ENCODE measurements around the gene BAHCC1.

Gene BAHCC1

GRCh38 chr17:81347437-81347836 lies 47.8 kb upstream of the BAHCC1 start:
- WGBS, 2 donors (ENCODE audit: extremely low coverage in 2 of 2, insufficient read length in 2 of 2, insufficient replicate concordance in 1 of 2): no CpG with 5 or more reads among the region's 4 CpGs
- no peak overlapping the region for H3K4me3 ChIP-seq (ENCODE audit: low read length in 2 of 2)
- no peak overlapping the region for H3K4me2 ChIP-seq (ENCODE audit: insufficient read depth, low read length, poor library complexity, severe bottlenecking)
- H3K4me1 ChIP-seq (ENCODE audit: control insufficient read depth in 2 of 2, insufficient read depth in 1 of 2, low read depth in 1 of 2, low read length in 2 of 2): peaks cover 6 to 23% of the 10 kb centered on the region in 2 donors
- no peak overlapping the region for H3K23ac ChIP-seq (ENCODE audit: low read depth, low read length, poor library complexity)
- H3K36me3 ChIP-seq (replicated peaks in 1 of 2; ENCODE audit: control insufficient read depth in 2 of 2, insufficient read depth in 2 of 2, low read length in 2 of 2): peaks cover 0 to 6% of the 10 kb centered on the region in 2 donors
- H3K27me3 ChIP-seq (ENCODE audit: control insufficient read depth in 3 of 3, insufficient read depth in 3 of 3, low read depth in 1 of 3, low read length in 3 of 3): peaks cover 0 to 15% (median 0%) of the 10 kb centered on the region in 3 experiments
- H4K91ac ChIP-seq (ENCODE audit: low read depth, low read length, poor library complexity): no peak overlapping the region
- H3K18ac ChIP-seq (ENCODE audit: low read length): no peak overlapping the region
- no peak for DNase-seq (ENCODE audit: low spot score)
- no peak overlapping the region for H3K27ac ChIP-seq (replicated peaks; ENCODE audit: low read length)
- no peaks in the 10 kb centered on the region for H3K9me3 ChIP-seq (replicated peaks in 1 of 2; ENCODE audit: control insufficient read depth in 2 of 2, insufficient read depth in 1 of 2, low read depth in 1 of 2, low read length in 2 of 2)
- no peak overlapping the region for H2BK15ac ChIP-seq (ENCODE audit: low read length)
- H2AK5ac ChIP-seq (ENCODE audit: low read depth, low read length): peak overlapping the region; percentile 15
- H3K9ac ChIP-seq (ENCODE audit: low read depth, low read length, poor library complexity): peak overlapping the region; percentile 74
- no peak overlapping the region for H2BK12ac ChIP-seq (ENCODE audit: low read length)
- no peak overlapping the region for H2BK120ac ChIP-seq (ENCODE audit: low read depth, low read length)
- no peak overlapping the region for H3K14ac ChIP-seq (ENCODE audit: low read length)
- H4K8ac ChIP-seq (ENCODE audit: low read depth, low read length): no peak overlapping the region
- peaks cover 10% of the 10 kb centered on the region for H3K79me1 ChIP-seq (ENCODE audit: low read depth, low read length)
- no peak overlapping the region for H2AFZ ChIP-seq (ENCODE audit: low read length)
- H3K4ac ChIP-seq (ENCODE audit: low read length): no peak overlapping the region
- no peak overlapping the region for H2BK5ac ChIP-seq (ENCODE audit: low read length)

GRCh38 chr17:81348097-81349055 lies 46.9 kb upstream of the BAHCC1 start:
- Histone ChIP-seq H2BK120ac (ENCODE audit: low read depth, low read length) (no peak overlapping the region), H3K36me3 (replicated peaks in 1 of 2; ENCODE audit: control insufficient read depth in 2 of 2, insufficient read depth in 2 of 2, low read length in 2 of 2) (no peaks in the 10 kb centered on the region), H4K91ac (ENCODE audit: low read depth, low read length, poor library complexity) (no peak overlapping the region), H3K27me3 (ENCODE audit: control insufficient read depth in 3 of 3, insufficient read depth in 3 of 3, low read depth in 1 of 3, low read length in 3 of 3) (peaks cover 0 to 15% (median 0%) of the 10 kb centered on the region in 3 experiments), H2BK12ac (ENCODE audit: low read length) (peak overlapping the region; percentile 68), H2BK5ac (ENCODE audit: low read length) (peak overlapping the region; percentile 2), H3K9ac (ENCODE audit: low read depth, low read length, poor library complexity) (no peak overlapping the region), H3K18ac (ENCODE audit: low read length) (no peak overlapping the region), H3K9me3 (replicated peaks in 1 of 2; ENCODE audit: control insufficient read depth in 2 of 2, insufficient read depth in 1 of 2, low read depth in 1 of 2, low read length in 2 of 2) (no peaks in the 10 kb centered on the region), H3K4me1 (ENCODE audit: control insufficient read depth in 2 of 2, insufficient read depth in 1 of 2, low read depth in 1 of 2, low read length in 2 of 2) (peaks cover 6 to 23% of the 10 kb centered on the region in 2 donors), H2AK5ac (ENCODE audit: low read depth, low read length) (no peak overlapping the region), H3K79me1 (ENCODE audit: low read depth, low read length) (peaks cover 7% of the 10 kb centered on the region), H3K4ac (ENCODE audit: low read length) (no peak overlapping the region), H2AFZ (ENCODE audit: low read length) (no peak overlapping the region), H3K27ac (replicated peaks; ENCODE audit: low read length) (no peak overlapping the region), H3K23ac (ENCODE audit: low read depth, low read length, poor library complexity) (peak overlapping the region; percentile 70), H2BK15ac (ENCODE audit: low read length) (no peak overlapping the region), H4K8ac (ENCODE audit: low read depth, low read length) (no peak overlapping the region), H3K4me3 (ENCODE audit: low read length in 2 of 2) (no peak overlapping the region), H3K4me2 (ENCODE audit: insufficient read depth, low read length, poor library complexity, severe bottlenecking) (no peak overlapping the region), H3K14ac (ENCODE audit: low read length) (no peak overlapping the region)
- no peak for DNase-seq (ENCODE audit: low spot score)
- WGBS, 2 donors (ENCODE audit: extremely low coverage in 2 of 2, insufficient read length in 2 of 2, insufficient replicate concordance in 1 of 2): no CpG with 5 or more reads among the region's 21 CpGs

GRCh38 chr17:81349397-81350319 lies 45.6 kb upstream of the BAHCC1 start:
- H3K27ac ChIP-seq (replicated peaks; ENCODE audit: low read length): no peak overlapping the region

More at GRCh38 chr17:81349397-81350319, 45.6 kb upstream of the BAHCC1 start:
- H3K18ac ChIP-seq (ENCODE audit: low read length): no peak overlapping the region
- H4K91ac ChIP-seq (ENCODE audit: low read depth, low read length, poor library complexity): no peak overlapping the region
- no peak overlapping the region for H2BK120ac ChIP-seq (ENCODE audit: low read depth, low read length)
- no peaks in the 10 kb centered on the region for H3K9me3 ChIP-seq (replicated peaks in 1 of 2; ENCODE audit: control insufficient read depth in 2 of 2, insufficient read depth in 1 of 2, low read depth in 1 of 2, low read length in 2 of 2)
- DNase-seq (ENCODE audit: low spot score): no peak
- peak overlapping the region; percentile 81 for H3K23ac ChIP-seq (ENCODE audit: low read depth, low read length, poor library complexity)
- H3K4ac ChIP-seq (ENCODE audit: low read length): no peak overlapping the region
- peaks cover 5% of the 10 kb centered on the region for H3K79me1 ChIP-seq (ENCODE audit: low read depth, low read length)
- H2BK15ac ChIP-seq (ENCODE audit: low read length): no peak overlapping the region
- no peak overlapping the region for H2BK5ac ChIP-seq (ENCODE audit: low read length)
- H3K27me3 ChIP-seq (ENCODE audit: control insufficient read depth in 3 of 3, insufficient read depth in 3 of 3, low read depth in 1 of 3, low read length in 3 of 3): peaks cover 0 to 15% (median 3%) of the 10 kb centered on the region in 3 experiments
- peak overlapping the region; percentile 13 for H2AFZ ChIP-seq (ENCODE audit: low read length)
- H2BK12ac ChIP-seq (ENCODE audit: low read length): no peak overlapping the region
- H3K36me3 ChIP-seq (replicated peaks in 1 of 2; ENCODE audit: control insufficient read depth in 2 of 2, insufficient read depth in 2 of 2, low read length in 2 of 2): no peaks in the 10 kb centered on the region
- H3K4me3 ChIP-seq (ENCODE audit: low read length in 2 of 2): no peak overlapping the region
- H3K4me1 ChIP-seq (ENCODE audit: control insufficient read depth in 2 of 2, insufficient read depth in 1 of 2, low read depth in 1 of 2, low read length in 2 of 2): peaks cover 6 to 23% of the 10 kb centered on the region in 2 donors
- no peak overlapping the region for H4K8ac ChIP-seq (ENCODE audit: low read depth, low read length)
- H3K9ac ChIP-seq (ENCODE audit: low read depth, low read length, poor library complexity): no peak overlapping the region
- no peak overlapping the region for H3K4me2 ChIP-seq (ENCODE audit: insufficient read depth, low read length, poor library complexity, severe bottlenecking)
- peak overlapping the region; percentile 19 for H2AK5ac ChIP-seq (ENCODE audit: low read depth, low read length)
- no peak overlapping the region for H3K14ac ChIP-seq (ENCODE audit: low read length)
- WGBS, 2 donors (ENCODE audit: extremely low coverage in 2 of 2, insufficient read length in 2 of 2, insufficient replicate concordance in 1 of 2): no CpG with 5 or more reads among the region's 28 CpGs

All from neuronal stem cell (in vitro differentiated cells).